ENCODE measurements around the gene SLC39A1.

DNA sequence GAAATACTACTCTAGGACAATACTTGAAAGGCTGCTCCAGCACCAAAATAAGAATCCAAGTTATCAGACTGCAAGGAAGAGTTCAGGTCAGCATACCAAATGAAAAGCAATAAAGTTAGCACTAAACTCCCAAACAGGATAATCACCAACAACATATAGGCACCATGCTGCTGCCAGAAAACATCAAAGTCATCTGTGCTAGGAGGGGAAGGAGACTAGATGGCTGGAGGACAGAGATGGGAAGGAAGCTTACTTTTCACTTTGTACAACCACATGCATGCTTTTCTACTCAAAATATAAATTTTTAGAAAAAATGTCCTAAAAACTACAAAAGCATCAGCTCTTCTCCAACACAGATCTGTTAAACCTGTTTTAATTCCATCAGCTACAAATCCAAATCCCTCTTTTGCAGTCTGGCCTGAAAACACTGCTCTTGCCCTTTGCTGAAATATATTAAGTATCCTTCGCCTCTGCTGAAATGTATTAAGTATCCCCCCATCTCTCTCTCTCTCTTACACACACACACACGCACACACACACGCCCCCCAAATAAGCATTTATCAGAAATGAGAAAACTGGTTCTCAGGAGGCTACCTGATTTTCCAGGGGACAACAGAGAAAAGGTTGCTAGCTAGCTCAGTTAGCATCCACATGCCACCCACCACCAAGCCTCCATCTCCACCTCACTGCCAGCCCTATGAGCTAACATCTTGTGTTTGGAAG, 42.1 kb downstream of the SLC39A1 start:
- TF ChIP-seq, protein P1, sequence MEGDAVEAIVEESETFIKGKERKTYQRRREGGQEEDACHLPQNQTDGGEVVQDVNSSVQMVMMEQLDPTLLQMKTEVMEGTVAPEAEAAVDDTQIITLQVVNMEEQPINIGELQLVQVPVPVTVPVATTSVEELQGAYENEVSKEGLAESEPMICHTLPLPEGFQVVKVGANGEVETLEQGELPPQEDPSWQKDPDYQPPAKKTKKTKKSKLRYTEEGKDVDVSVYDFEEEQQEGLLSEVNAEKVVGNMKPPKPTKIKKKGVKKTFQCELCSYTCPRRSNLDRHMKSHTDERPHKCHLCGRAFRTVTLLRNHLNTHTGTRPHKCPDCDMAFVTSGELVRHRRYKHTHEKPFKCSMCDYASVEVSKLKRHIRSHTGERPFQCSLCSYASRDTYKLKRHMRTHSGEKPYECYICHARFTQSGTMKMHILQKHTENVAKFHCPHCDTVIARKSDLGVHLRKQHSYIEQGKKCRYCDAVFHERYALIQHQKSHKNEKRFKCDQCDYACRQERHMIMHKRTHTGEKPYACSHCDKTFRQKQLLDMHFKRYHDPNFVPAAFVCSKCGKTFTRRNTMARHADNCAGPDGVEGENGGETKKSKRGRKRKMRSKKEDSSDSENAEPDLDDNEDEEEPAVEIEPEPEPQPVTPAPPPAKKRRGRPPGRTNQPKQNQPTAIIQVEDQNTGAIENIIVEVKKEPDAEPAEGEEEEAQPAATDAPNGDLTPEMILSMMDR (IDR thresholded peaks at IDR 0.05), result no peak
- no peak for TF ChIP-seq POLR2A (IDR thresholded peaks at IDR 0.05)
